ENCODE results near the gene KCNJ13.

DNA sequence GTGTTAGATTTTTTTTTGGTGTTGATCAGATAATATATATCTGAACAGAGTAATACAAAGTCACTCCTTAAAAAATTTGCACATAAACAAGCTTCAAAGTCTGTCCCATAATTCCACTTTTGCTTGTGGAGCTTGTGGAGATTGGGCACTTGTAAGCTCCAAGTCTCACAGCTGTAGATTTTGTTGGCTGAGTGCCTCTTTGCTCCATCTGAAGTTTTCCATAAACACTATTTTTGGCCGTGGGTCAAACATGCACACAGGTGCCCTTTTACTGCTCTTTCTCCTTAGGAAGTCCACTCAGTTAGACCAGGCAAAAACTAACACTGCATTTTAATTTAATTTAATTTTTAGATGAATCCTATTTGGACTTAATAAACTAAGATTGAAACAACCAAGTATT, 3.6 kb upstream of the KCNJ13 start:
- no peak for TF ChIP-seq POLR2A (IDR thresholded peaks at IDR 0.05)
- TF ChIP-seq, protein P1, sequence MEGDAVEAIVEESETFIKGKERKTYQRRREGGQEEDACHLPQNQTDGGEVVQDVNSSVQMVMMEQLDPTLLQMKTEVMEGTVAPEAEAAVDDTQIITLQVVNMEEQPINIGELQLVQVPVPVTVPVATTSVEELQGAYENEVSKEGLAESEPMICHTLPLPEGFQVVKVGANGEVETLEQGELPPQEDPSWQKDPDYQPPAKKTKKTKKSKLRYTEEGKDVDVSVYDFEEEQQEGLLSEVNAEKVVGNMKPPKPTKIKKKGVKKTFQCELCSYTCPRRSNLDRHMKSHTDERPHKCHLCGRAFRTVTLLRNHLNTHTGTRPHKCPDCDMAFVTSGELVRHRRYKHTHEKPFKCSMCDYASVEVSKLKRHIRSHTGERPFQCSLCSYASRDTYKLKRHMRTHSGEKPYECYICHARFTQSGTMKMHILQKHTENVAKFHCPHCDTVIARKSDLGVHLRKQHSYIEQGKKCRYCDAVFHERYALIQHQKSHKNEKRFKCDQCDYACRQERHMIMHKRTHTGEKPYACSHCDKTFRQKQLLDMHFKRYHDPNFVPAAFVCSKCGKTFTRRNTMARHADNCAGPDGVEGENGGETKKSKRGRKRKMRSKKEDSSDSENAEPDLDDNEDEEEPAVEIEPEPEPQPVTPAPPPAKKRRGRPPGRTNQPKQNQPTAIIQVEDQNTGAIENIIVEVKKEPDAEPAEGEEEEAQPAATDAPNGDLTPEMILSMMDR (IDR thresholded peaks at IDR 0.05), result no peak
- TF ChIP-seq EP300 (IDR thresholded peaks at IDR 0.05), result no peak
